WERI-Rb-1 (cell line): ENCODE measurements around the gene NLRP1.

ENCODE experiments used
- DNase-seq: peaks from one replicate; pipeline ENCODE4 v3.0.0-alpha.2; 2020
- H3K27ac ChIP-seq: fragments of 250-450 bp; sonication (Bioruptor Pico); 2 replicates; pipeline ENCODE4 v1.5.1; 2020; ENCODE audit warnings: mild to moderate bottlenecking, moderate library complexity
- H3K27me3 ChIP-seq: fragments of 250-450 bp; sonication (Bioruptor Pico); 2 replicates; pipeline ENCODE4 v1.5.1; 2021; ENCODE audit warnings: mild to moderate bottlenecking, low read depth, moderate library complexity; ENCODE audit not compliant: insufficient read depth, severe bottlenecking
- H3K36me3 ChIP-seq: fragments of 250-450 bp; sonication (Bioruptor Pico); 2 replicates; pipeline ENCODE4 v1.5.1; 2020; ENCODE audit warnings: mild to moderate bottlenecking, moderate library complexity
- H3K4me3 ChIP-seq: 2 replicates; pipeline ENCODE4 v1.5.1; 2011; ENCODE audit warnings: low read depth, mild to moderate bottlenecking, control low read depth, low read length
- H3K9me3 ChIP-seq: fragments of 250-450 bp; sonication (Bioruptor Pico); 2 replicates; pipeline ENCODE4 v1.5.1; 2021; ENCODE audit warnings: mild to moderate bottlenecking, moderate library complexity; ENCODE audit not compliant: severe bottlenecking
- TF ChIP-seq, protein P1 (sequence below): IDR thresholded peaks from 2 replicates; pipeline ENCODE4 v1.5.1; 2011; ENCODE audit warnings: low read depth, mild to moderate bottlenecking, control low read depth, inconsistent platforms, low read length

NLRP1 gene

DNA sequence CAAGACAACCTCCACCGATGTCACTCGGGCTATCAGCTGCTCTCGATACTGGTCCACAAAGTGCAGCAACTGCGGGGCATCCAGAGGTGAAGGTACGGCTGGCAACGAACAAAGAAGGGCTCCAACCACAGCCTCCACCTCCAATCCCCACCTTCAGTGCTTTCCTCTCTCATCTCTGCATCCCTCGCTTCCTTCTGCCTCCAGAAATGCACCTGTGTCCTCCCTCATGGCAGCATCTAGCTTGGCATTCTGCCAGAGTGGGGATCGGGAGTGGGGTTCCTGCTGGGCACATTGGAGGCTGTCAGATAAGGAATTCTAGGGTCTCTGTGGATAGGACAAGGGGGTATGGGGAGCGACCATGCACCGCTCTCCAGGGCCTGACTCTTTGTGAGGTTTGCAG lies 69.3 kb downstream of the NLRP1 start:
- Histone ChIP-seq H3K27ac (no peak overlapping the region), H3K36me3 (no peaks in the 10 kb centered on the region), H3K9me3 (no peaks in the 10 kb centered on the region), H3K27me3 (no peaks in the 10 kb centered on the region), H3K4me3 (no peak overlapping the region)
- TF ChIP-seq, protein P1, sequence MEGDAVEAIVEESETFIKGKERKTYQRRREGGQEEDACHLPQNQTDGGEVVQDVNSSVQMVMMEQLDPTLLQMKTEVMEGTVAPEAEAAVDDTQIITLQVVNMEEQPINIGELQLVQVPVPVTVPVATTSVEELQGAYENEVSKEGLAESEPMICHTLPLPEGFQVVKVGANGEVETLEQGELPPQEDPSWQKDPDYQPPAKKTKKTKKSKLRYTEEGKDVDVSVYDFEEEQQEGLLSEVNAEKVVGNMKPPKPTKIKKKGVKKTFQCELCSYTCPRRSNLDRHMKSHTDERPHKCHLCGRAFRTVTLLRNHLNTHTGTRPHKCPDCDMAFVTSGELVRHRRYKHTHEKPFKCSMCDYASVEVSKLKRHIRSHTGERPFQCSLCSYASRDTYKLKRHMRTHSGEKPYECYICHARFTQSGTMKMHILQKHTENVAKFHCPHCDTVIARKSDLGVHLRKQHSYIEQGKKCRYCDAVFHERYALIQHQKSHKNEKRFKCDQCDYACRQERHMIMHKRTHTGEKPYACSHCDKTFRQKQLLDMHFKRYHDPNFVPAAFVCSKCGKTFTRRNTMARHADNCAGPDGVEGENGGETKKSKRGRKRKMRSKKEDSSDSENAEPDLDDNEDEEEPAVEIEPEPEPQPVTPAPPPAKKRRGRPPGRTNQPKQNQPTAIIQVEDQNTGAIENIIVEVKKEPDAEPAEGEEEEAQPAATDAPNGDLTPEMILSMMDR = no peak
- DNase-seq = no peak

GRCh38 chr17:5513628-5514027 lies 70.7 kb downstream of the NLRP1 start:
- TF ChIP-seq, protein P1 = no peak
- H3K4me3 ChIP-seq = no peak overlapping the region
- H3K27me3 ChIP-seq = no peaks in the 10 kb centered on the region
- H3K27ac ChIP-seq = no peak overlapping the region
- DNase-seq = no peak
- no peaks in the 10 kb centered on the region for H3K9me3 ChIP-seq
- H3K36me3 ChIP-seq = no peaks in the 10 kb centered on the region

- TF ChIP-seq, protein P1 = no peak
Observed at GRCh38 chr17:5511401-5512225, 72.7 kb downstream of the NLRP1 start.

DNA sequence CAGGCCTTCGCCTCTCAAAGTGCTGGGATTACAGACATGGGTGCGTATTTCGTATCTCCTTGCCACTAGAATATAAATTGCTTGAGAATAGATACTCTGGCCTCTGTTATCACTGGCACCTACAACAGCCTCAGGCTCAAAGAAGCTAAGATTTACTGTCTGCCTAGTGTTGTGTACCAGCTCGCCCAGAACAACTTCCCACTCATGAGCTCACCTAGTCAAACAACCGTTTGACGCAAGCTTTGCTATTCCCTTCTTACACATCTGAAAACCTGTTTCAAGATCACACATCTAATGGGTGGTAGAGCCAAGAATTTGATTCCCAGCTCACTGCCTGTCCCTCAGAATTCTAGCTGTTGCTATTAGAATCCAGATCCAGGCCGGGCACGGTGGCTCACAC lies 73.5 kb downstream of the NLRP1 start:
- no peak for DNase-seq
- H3K27me3 ChIP-seq = no peaks in the 10 kb centered on the region

More at GRCh38 chr17:5511401-5512225, 72.7 kb downstream of the NLRP1 start:
- Histone ChIP-seq H3K9me3 (no peaks in the 10 kb centered on the region), H3K27ac (no peak overlapping the region), H3K27me3 (no peaks in the 10 kb centered on the region), H3K36me3 (no peaks in the 10 kb centered on the region), H3K4me3 (no peak overlapping the region)
- no peak for DNase-seq

DNA sequence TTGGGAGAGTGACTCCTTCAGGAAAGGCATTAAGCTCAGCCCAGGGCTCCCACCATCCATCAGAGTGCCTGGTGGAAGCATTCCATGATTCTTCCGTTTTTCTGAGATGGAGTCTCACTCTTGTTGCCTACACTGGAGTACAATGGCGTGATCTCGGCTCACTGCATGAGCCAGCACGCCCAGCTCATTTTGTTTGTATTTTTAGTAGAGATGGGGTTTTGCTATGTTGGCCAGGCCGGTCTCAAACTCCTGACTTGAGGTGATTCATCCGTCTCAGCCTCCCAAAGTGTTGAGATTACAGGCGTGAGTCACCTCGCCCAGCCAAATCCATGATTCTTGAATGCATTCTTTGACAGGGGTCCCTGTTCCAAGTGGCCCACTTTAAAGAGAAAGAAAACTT lies 74.8 kb downstream of the NLRP1 start:
- Histone ChIP-seq H3K27me3 (no peaks in the 10 kb centered on the region), H3K27ac (no peak overlapping the region), H3K9me3 (no peaks in the 10 kb centered on the region), H3K36me3 (no peaks in the 10 kb centered on the region), H3K4me3 (no peak overlapping the region)
- DNase-seq = no peak
- TF ChIP-seq, protein P1 = no peak

More for the DNA sequence above, 73.5 kb downstream of the NLRP1 start:
- Histone ChIP-seq H3K27ac (no peak overlapping the region), H3K36me3 (no peaks in the 10 kb centered on the region), H3K4me3 (no peak overlapping the region), H3K9me3 (no peaks in the 10 kb centered on the region)
- TF ChIP-seq, protein P1 = no peak
